HG03066 (cell line): ENCODE data around the gene RNF208.
A peak's percentile ranks its signal among the peaks of the same experiment; 100 is the strongest.

Experiments
- ATAC-seq: cut with Tn5 transposase; IDR thresholded peaks from one replicate; pipeline ENCODE4 v1.9.1; 2021; ENCODE audit warnings: low read depth; ENCODE audit not compliant: unreplicated experiment

Gene RNF208

DNA sequence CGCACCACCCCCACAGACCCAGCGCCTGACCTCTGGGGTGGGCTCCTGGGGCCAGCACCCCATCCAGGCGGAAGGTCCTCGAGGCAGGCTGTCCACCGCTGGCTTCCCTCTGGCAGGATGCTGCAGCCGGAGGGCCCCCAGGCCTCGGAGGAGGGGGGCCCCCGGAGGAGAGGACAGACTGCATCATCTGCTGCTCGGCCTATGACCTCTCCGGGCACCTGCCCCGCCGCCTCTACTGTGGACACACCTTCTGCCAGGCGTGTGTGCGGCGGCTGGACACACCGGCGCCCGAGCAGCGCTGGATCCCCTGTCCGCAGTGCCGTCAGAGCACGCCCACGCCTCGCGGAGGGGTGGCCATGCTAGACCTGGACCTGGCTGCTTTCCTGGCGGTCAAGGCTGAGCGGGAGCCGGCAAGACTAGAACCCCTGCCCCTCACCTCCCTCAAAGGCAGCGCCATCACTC lies 6.5 kb upstream of the RNF208 start:
- no peak for ATAC-seq

GRCh38 chr9:137227853-137228505 lies 5.9 kb upstream of the RNF208 start:
- ATAC-seq: no peak

DNA sequence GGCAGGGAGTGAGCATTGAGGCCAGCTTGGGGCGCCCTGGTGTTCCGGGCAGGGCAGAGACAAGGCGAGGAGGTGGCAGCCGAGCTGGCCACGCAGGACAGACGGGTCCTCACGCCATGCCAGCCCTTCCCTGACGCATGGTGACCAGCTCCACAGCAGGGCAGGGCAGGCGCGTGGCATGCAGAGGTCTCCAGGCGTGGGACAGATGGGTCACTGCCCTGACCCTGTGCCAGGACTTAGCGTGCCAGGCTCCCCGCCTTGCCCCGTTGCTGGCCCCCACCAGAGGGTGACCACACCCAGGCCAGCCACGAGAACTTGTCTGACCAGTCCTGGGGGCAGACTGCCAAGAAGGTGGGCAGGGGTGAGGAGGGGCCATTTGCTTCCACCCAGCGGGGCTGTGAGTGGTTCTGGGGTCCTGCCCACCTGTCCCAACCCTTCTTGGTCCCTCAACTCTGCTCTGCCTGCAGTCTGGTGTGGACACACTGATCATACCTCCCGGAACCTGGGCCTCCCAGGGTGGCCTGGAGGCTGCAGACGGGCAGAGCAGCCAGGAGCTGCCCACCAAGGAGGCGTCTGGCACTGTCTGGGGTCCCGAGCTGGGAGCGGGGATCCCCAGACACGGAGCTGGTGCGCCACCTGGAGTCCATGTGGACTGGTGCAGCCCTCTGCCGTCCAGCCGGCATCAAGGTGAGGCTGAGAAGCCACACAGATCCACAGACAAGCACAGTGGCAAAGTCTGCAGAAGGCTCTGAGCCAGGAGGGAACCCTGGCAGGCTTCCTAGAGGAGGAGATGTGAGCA lies 5.2 kb upstream of the RNF208 start, which contains the start of gene RNF224:
Gene RNF224, plus strand, starts transcription at position 449 of the 799 bp plus-strand sequence. CDS start 834 bp downstream, outside the sequence.
- ATAC-seq: no peak

- ATAC-seq: no peak
These were observed 4.5 kb upstream of the RNF208 start for GRCh38 chr9:137226338-137227053.

DNA sequence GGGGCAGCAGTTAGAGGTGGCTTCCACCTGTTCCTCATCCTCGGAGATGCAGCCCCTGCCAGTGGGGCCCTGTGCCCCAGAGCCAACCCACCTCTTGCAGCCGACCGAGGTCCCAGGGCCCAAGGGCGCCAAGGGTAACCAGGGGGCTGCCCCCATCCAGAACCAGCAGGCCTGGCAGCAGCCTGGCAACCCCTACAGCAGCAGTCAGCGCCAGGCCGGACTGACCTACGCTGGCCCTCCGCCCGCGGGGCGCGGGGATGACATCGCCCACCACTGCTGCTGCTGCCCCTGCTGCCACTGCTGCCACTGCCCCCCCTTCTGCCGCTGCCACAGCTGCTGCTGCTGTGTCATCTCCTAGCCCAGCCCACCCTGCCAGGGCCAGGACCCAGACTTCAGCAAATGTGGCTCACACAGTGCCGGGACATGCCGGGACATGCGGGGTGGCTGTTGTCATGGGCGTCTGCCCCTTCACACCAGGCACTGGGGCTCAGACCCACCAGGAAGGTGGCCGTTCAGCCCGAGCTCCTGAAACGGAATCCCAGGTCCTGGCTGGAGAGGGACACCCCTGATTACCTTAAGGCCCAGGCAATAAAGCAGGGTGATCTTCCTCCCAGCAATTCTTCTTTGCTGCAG lies 3.8 kb upstream of the RNF208 start:
- ATAC-seq: no peak

DNA sequence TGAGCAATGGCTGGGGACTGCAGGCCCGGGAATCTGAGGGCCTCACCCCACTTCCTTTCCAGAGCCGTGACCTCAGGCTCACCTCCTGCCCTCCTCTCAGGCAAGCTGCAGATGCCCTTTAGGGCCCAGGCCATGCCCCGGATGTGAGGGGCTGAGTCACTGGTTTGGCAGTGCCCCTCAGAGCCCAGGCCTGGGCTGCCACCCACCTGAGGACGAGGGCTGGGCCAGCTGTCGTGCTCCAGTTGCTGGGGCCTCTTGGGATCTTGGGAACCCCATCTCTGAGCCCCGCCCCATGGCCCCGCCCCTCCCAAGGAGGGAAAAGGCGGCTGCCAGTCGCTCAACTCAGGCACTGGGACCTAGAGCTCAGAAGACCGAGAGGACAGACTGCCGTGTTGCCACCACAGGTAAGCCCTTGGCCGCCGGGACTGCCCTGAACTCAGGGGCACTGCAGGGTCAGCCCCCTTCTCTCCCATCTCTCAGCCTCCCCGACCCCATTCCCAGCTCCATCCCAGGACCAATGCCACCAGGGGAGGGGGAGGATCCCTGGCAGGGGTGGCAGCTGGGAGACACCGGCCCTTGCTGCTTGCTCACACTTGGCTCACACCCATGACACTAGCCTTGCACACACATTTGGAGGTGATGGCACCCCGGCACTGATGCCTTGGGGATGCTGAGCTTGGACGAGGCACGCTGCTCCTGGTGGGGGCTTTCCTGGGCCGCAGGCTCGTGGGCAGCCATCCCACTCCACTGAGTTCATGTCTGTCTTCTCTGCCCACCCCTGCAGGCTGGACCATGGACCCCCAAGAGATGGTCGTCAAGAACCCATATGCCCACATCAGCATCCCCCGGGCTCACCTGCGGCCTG lies 3.0 kb upstream of the RNF208 start, which contains the start of gene CYSRT1:
Gene CYSRT1, plus strand, starts transcription at position 345 of the 865 bp plus-strand sequence. Its CDS starts 448 bp downstream, at position 793.
- ATAC-seq: no peak

DNA sequence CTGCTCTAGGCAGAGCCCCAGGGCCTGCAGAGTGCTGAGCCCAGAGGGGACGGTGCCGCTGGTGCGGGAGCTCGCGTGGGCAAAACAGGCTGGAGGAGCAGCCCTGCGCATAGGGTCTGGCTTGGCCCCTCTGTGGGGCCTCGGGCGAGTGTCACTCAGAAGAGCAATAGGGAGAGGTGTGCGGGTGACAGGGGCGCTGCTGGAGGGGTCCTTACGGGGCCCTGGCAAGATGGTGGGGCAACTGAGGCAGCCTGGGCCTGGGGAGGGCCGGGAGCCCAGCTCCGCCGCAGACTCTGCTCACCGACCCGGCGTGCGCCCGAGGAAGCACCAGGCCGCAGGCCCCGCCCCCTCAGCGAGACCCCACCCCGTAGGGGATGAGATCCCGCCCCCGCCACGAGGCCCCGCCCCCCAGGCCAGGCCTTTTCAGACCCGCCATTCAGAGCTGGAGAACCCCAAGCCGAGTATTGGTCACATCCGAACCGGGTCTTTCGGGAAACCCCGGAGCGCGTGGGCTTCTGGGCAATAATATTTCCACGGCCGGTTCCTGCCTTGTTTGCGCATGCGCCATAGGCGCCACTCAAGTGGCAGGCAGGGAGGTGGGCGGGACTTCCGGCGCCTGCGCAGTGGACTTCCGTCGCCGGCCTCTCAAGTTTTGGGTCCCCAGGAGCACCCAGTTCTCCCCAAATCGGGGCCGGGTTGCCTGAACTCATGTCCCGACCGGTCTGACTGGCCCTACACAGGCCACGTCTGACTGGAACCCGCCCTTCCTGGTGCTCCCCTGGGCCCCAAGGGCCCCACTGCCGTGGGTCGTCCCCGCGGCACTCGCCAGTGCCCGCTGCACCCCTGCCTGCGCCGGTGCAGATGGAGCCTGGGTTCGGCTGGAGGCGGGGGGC lies 1.3 kb upstream of the RNF208 start:
- peak; percentile 68 for ATAC-seq

GRCh38 chr9:137221506-137222111 lies 431 bp downstream of the RNF208 start:
- no peak for ATAC-seq

GRCh38 chr9:137221095-137221505 lies 940 bp downstream of the RNF208 start:
- no peak for ATAC-seq

DNA sequence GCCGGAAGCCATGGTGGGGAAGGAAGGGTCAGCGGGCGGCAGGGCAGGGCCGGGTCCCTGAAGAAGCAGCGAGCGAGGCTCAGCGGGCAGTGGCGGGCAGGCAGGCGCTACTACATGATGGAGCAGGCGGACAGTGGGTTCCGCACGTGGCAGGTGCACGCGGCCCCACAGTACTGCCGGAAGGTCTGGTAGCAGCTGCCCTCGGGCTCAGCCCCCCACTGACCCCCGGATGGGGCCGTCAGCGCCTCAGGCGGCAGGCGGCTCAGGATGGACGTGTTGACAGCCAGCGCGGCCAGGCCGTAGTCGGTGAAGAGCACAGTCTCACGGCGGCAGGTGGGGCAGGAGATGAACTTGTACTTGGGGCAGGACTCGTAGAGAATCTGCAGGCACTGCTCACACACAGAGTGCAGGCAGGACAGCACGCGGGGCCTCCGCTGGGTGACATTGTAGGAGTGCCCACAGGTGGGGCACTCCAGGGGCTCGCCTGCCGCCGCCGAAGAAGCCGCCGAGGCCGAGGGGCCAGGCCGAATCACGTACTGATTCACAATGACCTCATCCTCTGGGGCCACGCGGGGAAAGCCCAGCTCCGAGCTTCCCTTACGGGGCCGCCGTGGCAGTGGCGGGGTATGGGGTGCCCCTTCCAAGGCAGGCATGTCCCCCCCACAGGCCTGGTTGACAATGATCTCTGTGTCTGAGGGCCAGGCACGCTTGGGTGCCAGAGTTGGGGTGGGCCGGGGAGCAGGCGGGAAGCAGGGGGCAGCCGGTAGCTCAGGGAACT lies 1.5 kb downstream of the RNF208 start:
- ATAC-seq: no peak

GRCh38 chr9:137219757-137220316 lies 2.2 kb downstream of the RNF208 start:
- no peak for ATAC-seq

DNA sequence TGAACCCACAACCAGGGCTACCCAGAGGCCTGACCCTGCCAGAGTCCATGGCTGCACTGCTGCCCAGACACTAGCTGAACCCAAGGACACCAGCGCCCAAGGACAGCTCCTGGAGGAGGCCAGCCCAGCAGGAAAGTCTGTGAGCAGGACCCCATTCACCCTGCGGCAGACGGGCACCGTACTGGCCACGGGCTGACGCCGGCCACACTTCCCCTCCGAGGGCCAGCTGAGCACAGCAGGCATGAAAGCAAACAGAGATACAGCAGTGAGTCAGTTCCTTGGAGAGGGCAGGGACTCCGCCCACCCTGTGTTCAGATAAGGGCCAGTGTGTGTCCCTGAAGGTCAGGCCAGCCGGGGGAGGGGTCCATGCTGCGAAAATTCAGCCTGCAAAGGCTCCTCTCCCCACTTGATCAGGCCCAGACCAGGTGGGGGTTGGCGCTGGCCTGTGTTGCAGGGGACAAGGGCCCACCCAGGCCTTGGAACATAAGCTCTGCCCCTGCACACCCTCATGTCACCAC lies 3.2 kb downstream of the RNF208 start:
- no peak for ATAC-seq

DNA sequence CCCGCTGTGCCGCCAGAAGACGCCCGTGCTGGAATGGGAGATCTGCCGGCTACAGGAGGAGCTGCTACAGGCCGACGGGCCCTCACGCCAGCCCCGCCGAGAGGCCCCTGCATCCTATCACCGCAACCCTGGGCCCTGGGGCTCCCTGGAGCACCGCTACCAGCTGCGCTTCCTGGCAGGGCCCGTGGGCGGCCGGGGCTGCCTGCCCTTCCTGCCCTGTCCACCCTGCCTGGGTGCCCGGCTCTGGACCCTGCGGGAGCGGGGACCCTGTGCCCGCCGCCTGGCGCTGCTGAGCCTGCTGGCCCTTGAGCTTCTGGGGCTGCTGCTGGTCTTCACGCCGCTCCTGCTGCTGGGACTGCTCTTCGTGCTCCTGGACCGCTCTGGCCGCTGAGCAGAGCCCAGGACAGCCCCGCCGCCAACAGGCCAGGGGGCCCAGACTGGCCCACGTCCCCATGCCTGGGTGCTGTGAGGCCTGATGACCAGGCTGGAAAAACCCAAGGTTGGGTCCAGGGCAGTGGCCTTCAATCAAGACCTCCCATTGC lies 3.8 kb downstream of the RNF208 start:
- ATAC-seq: no peak

DNA sequence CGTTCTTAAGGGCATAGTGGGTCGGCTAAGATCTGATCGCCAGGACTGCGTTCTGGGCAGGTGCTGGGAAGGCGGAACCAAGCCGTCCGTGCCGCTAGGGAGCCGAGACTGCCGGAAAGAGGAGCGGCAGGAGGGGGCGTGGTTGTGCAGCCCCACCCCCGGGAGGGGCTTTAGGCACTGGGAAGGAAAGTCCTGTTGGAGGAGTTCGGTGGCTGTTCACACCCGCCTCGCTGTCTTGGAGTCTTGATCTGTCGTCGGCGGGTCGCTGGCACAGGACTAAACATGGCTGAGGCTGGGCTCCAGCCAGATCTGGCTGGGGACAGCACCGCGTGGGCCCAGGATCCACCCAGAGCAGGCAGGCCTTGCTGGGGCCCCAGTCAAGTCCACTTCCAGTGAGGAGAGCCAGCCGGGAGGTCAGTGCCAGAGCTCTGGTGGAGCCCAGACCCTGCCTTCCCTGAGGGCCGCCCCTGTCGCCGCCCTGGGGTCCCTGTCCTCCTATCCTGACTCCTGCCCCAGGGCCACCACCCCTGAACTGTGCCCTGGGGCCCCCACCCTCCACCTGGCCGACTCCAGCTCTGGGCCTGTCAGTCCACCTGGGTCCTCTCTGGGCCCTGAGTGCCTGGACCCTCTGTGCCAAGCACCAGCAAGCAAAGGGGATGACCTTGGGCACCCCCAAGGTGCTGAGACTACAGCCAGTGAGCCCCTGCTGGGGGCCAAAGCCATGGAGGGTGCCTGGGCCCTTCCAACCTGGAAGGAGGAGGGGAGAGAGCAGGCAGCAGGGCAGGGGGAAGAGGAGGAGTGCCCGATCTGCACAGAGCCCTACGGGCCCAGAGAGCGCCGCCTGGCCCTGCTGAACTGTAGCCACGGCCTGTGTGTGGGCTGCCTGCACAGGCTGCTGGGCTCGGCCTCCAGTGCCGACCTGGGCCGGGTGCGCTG lies 4.5 kb downstream of the RNF208 start:
- ATAC-seq: no peak

- no peak for ATAC-seq
These were observed 5.7 kb downstream of the RNF208 start for GRCh38 chr9:137216188-137216965.
